ENCODE results near the gene NUBPL. TPM values are rescaled to one million over a fixed set of nuclear protein-coding genes. Genes with fewer than 3 reads are reported as not detected.
"Not testable (repeated sequence)": the region's sequence is repeated elsewhere in the genome, so short reads cannot be mapped to it uniquely, and the experiment has no call there.

NUBPL gene
- total and polyA plus RNA-seq, 8 donors = 10.1 to 19.0 (median 16.9) TPM

DNA sequence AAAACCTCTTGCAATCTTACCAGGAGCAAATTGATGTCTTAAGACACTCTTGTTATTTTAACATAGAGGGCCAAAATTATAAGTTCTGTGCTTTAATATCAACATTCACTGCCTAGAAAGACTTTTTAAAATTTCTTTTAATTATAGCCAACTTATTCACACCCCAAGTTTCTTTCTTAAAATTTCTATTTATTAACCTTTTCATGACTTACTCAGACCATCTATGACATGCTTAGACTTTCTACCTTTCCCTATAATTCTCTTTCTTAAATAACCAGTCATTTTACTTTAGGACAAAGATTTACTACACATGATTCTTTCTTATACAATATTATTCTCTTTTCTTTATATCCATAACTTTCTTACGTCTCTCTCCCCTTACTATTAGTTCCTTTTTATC is 220.4 kb downstream of the NUBPL start:
- Histone ChIP-seq H3K9me3 (peaks cover 0 to 32% of the 10 kb centered on the region in 2 donors), H3K4me3 (no peak overlapping the region), H3K36me3 (no peaks in the 10 kb centered on the region), H3K27ac (no peak overlapping the region), H3K27me3 (no peaks in the 10 kb centered on the region), H3K4me1 (no peaks in the 10 kb centered on the region)
- DNase-seq (no peak), ATAC-seq (no peak)
- intact Hi-C loops (cut with DNase I) = no loop called here
- TF ChIP-seq, protein P1, sequence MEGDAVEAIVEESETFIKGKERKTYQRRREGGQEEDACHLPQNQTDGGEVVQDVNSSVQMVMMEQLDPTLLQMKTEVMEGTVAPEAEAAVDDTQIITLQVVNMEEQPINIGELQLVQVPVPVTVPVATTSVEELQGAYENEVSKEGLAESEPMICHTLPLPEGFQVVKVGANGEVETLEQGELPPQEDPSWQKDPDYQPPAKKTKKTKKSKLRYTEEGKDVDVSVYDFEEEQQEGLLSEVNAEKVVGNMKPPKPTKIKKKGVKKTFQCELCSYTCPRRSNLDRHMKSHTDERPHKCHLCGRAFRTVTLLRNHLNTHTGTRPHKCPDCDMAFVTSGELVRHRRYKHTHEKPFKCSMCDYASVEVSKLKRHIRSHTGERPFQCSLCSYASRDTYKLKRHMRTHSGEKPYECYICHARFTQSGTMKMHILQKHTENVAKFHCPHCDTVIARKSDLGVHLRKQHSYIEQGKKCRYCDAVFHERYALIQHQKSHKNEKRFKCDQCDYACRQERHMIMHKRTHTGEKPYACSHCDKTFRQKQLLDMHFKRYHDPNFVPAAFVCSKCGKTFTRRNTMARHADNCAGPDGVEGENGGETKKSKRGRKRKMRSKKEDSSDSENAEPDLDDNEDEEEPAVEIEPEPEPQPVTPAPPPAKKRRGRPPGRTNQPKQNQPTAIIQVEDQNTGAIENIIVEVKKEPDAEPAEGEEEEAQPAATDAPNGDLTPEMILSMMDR (IDR thresholded peaks at IDR 0.05) = no peak

DNA sequence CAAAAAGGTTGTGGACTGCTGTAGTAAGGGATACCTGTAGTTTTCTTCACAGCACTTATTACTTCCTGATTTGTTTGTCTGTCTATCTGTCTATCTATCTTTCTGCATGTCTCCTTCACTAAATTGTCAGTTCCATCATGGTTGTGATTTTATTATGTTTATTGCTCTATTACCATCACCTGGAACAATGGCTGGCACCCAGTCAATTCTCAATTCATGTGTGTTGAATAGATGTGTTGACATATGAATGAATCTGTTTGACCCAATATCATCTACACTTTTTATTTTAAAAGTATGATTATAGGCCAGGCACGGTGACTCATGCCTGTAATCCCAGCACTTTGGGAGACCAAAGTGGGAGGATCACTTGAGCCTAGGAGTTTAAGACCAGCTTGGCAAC is 224.4 kb downstream of the NUBPL start:
- DNase-seq = no peak
- peaks cover 0 to 23% of the 10 kb centered on the region in 2 donors for H3K9me3 ChIP-seq
- no peaks in the 10 kb centered on the region for H3K27me3 ChIP-seq
- H3K4me3 ChIP-seq = no peak overlapping the region
- intact Hi-C loops (cut with DNase I) = no loop called here
- no peaks in the 10 kb centered on the region for H3K36me3 ChIP-seq
- TF ChIP-seq, protein P1 (IDR thresholded peaks at IDR 0.05) = no peak
- ATAC-seq = no peak
- no peaks in the 10 kb centered on the region for H3K4me1 ChIP-seq
- no peak overlapping the region for H3K27ac ChIP-seq

DNA sequence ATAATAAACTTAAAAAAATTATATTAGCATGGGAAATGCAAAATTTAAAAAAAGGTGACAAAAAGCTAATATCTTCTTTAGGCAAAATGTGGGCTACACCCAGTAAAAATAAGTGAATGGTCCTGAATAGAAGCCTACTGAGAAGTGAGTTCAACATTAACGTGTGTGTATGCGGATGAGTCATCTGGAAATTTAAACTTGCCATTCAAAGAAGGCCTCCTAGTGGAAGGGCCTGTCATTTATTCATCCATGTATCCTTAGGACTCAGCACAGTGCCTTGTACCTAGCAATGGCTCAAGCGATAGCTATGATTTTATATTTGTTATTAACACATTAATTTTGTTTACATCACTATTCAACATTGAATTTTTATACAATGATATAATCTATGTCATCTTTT is 226.2 kb downstream of the NUBPL start:
- no peak for DNase-seq
- ATAC-seq = no peak
- Histone ChIP-seq H3K9me3 (peaks cover 0 to 5% of the 10 kb centered on the region in 2 donors), H3K4me1 (no peaks in the 10 kb centered on the region), H3K27ac (no peak overlapping the region), H3K4me3 (no peak overlapping the region), H3K36me3 (no peaks in the 10 kb centered on the region), H3K27me3 (no peaks in the 10 kb centered on the region)
- intact Hi-C loops (cut with DNase I) = no loop called here
- TF ChIP-seq, protein P1 (IDR thresholded peaks at IDR 0.05) = no peak

DNA sequence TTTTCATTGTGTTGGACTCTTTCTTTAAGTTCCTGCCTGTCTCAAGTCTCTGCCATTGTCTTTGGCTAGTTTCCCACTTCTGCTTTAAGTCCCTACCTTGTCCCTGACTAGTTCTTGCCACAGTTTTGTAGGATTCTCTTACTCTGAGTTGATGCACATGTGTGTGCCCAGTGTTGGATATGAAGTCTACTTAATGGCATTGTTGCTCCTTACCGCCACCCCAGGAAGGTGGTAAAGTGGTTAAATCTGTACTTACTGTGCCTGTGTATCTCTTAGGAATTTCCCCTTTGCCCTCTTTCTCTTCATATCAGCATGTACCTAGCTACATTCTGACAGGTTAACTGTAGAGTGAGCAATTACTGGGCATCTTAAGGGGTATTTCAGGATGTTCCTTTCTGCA is 227.1 kb downstream of the NUBPL start:
- TF ChIP-seq, protein P1 (IDR thresholded peaks at IDR 0.05) = no peak
- H3K36me3 ChIP-seq = no peaks in the 10 kb centered on the region
- no peak for ATAC-seq
- no peak for DNase-seq
- intact Hi-C loops (cut with DNase I) = no loop called here
- no peak overlapping the region for H3K4me3 ChIP-seq
- no peak overlapping the region for H3K27ac ChIP-seq
- H3K9me3 ChIP-seq = no peaks in the 10 kb centered on the region
- H3K27me3 ChIP-seq = no peaks in the 10 kb centered on the region
- H3K4me1 ChIP-seq = no peaks in the 10 kb centered on the region

DNA sequence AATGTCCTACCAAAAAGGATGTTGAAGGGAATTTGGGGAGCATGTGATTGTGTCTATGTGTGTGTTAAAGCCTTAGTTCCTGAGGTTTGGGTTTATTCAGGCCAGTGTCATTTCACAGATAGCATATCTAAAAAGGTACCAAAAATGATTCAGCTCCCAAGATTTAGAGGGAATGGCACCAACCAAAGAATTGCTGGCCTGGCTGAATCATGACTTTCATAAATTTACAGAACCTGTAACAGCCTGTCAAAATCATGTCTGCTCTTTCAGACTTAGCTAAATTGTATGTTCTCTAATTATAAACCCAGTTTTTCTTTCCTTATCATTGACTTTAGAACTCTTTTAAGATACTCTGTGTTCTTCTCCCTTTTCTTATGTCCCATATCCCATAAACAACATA is 231.5 kb downstream of the NUBPL start:
- TF ChIP-seq, protein P1 (IDR thresholded peaks at IDR 0.05) = no peak
- no peaks in the 10 kb centered on the region for H3K4me1 ChIP-seq
- ATAC-seq (no peak), DNase-seq (no peak)
- H3K27me3 ChIP-seq = no peaks in the 10 kb centered on the region
- H3K27ac ChIP-seq = no peak overlapping the region
- intact Hi-C loops (cut with DNase I) = no loop called here
- no peak overlapping the region for H3K4me3 ChIP-seq
- H3K9me3 ChIP-seq = no peaks in the 10 kb centered on the region
- no peaks in the 10 kb centered on the region for H3K36me3 ChIP-seq

DNA sequence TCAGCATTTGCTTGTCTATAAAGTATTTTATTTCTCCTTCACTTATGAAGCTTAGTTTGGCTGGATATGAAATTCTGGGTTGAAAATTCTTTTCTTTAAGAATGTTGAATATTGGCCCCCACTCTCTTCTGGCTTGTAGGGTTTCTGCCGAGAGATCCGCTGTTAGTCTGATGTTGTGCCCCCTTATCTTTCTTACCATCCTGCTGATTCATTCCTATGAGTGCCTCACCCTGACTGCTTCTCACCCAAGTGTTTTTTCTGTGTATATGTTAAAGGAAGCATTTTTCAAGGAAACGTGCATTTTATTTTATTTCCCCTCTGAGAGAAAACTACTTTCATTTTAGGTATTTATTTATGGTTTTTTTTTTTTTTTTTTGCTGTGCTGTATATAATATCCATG is 236.7 kb downstream of the NUBPL start:
- DNase-seq; H3K4me3 ChIP-seq; H3K4me1 ChIP-seq; ATAC-seq; intact Hi-C loops (cut with DNase I); H3K9me3 ChIP-seq; H3K36me3 ChIP-seq; H3K27ac ChIP-seq; H3K27me3 ChIP-seq: not testable (repeated sequence)
